Measurements from ENCODE around the gene DDN.

DNA sequence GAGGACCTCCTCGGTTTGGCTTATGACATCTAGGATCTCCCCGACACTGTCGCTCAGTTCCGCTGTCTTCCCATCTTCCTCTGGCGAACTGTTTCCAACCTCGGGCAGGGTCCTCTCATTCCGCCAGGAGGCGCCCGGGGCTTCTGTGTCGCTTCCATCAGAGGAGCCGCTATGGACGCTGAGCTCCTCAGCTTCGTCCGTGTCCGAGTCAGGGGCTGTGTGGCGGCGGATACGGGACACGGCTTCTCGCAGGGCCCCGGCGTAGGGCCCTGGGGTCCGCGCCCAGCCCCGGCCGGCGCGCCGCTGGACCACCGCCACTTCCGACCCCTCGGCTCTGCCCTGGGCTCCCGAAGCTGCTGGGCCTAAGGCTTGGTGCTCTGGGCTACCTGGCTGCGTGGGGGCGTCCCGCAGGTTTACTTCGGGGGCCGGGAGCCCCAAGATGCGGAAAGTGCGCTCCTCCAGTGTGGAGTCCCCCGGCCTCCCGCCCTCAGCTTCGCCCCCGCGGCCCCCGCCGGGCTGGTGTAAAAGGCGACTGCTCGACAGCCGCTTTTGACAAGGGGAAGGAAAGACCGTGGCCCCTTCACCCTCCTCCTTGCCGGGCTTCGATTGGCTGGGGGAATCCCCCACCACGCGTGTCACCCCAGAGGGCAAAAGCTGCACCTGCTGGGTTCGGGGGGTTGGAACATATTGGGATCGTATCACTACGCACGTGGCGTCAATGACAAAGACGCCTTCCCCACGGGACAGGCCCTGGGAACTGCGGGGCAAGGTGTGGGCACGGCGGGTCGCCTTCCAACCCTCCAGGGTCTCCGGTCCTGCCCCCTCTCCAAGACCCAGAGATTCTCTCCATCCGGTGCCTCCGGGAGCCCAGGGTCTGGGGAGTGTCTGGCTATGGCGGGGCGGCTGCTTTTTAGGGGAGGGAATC is 2.1 kb downstream of the DDN start:
- TF ChIP-seq POLR2AphosphoS5 (IDR thresholded peaks at IDR 0.05; ENCODE audit: low read depth), result no peak
- TF ChIP-seq, protein P1, sequence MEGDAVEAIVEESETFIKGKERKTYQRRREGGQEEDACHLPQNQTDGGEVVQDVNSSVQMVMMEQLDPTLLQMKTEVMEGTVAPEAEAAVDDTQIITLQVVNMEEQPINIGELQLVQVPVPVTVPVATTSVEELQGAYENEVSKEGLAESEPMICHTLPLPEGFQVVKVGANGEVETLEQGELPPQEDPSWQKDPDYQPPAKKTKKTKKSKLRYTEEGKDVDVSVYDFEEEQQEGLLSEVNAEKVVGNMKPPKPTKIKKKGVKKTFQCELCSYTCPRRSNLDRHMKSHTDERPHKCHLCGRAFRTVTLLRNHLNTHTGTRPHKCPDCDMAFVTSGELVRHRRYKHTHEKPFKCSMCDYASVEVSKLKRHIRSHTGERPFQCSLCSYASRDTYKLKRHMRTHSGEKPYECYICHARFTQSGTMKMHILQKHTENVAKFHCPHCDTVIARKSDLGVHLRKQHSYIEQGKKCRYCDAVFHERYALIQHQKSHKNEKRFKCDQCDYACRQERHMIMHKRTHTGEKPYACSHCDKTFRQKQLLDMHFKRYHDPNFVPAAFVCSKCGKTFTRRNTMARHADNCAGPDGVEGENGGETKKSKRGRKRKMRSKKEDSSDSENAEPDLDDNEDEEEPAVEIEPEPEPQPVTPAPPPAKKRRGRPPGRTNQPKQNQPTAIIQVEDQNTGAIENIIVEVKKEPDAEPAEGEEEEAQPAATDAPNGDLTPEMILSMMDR (IDR thresholded peaks at IDR 0.05; ENCODE audit: insufficient read depth, low read length), result peak; percentile 83
